Esophagus (tissue), 2 donors: Measurements from ENCODE around the gene BBC3. TPM values are rescaled to one million over a fixed set of nuclear protein-coding genes. Genes with fewer than 3 reads are reported as not detected.
"Not testable (repeated sequence)": the region's sequence is repeated elsewhere in the genome, so short reads cannot be mapped to it uniquely, and the experiment has no call there.

ENCODE experiments used
- H3K27ac ChIP-seq, 2 donors: one replicate each; pipeline ENCODE4 v1.5.1; 2013; ENCODE audit warnings: low read depth in 2 of 2, mild to moderate bottlenecking in 2 of 2, inconsistent platforms in 1 of 2, low read length in 1 of 2, moderate library complexity in 1 of 2
- H3K27me3 ChIP-seq, 2 donors: one replicate each; pipeline ENCODE4 v1.6.1; 2013; ENCODE audit warnings: low read length in 2 of 2, control low read depth in 1 of 2, mild to moderate bottlenecking in 1 of 2; ENCODE audit not compliant: insufficient read depth in 2 of 2, control insufficient read depth in 1 of 2
- H3K36me3 ChIP-seq, 2 donors: one replicate each; pipeline ENCODE4 v1.6.1; 2013; ENCODE audit warnings: low read length in 1 of 2; ENCODE audit not compliant: control insufficient read depth in 2 of 2, insufficient read depth in 2 of 2
- H3K4me1 ChIP-seq, 2 donors: one replicate each; pipeline ENCODE4 v1.6.1; 2013; ENCODE audit warnings: low read length in 1 of 2; ENCODE audit not compliant: control insufficient read depth in 2 of 2, insufficient read depth in 2 of 2
- H3K4me3 ChIP-seq, 2 donors: one replicate each; pipeline ENCODE4 v1.5.1; 2013; ENCODE audit warnings: low read length in 2 of 2, mild to moderate bottlenecking in 2 of 2, low read depth in 1 of 2, moderate library complexity in 1 of 2
- H3K9me3 ChIP-seq, 2 donors: one replicate each; pipeline ENCODE4 v1.6.1; 2013; ENCODE audit warnings: mild to moderate bottlenecking in 2 of 2, low read depth in 1 of 2, low read length in 1 of 2, moderate library complexity in 1 of 2; ENCODE audit not compliant: control insufficient read depth in 2 of 2, insufficient read depth in 1 of 2
- WGBS, 2 donors: extraction: QIAGEN DNeasy Blood & Tissue Kit; methylation state at CpG; one replicate each; pipeline ENCODE4 v1.1.7; 2013; 5-methylcytosine and 5-hydroxymethylcytosine counted together
- polyA plus RNA-seq, 2 donors: library from polyadenylated mRNA; stranded (reverse); fragments of 200-250 nt; gene quantifications; one replicate each; pipeline ENCODE4 v1.2.3, GENCODE V29; 2013
- donor health status: healthy with polysubstance abuse.
- donor health status: Bipolar disorder and iron deficiency.

BBC3 gene
- polyA plus RNA-seq, 2 donors: 1.4 to 1.8 TPM

- Histone ChIP-seq H3K27ac (peak overlapping the region; percentile 96 to 100), H3K4me1 (peaks cover 4 to 7% of the 10 kb centered on the region in 2 donors), H3K27me3 (no peaks in the 10 kb centered on the region), H3K4me3 (peak overlapping the region; percentile 59 to 65), H3K36me3 (peaks cover 2 to 19% of the 10 kb centered on the region in 2 donors), H3K9me3 (no peaks in the 10 kb centered on the region)
- WGBS, 2 donors: 26 to 33% methylated on average over 35 to 42 of the region's 42 CpGs
Measured at GRCh38 chr19:47272448-47273312, 41.7 kb upstream of the BBC3 start.

- no peak overlapping the region for H3K4me3 ChIP-seq
- H3K9me3 ChIP-seq: no peaks in the 10 kb centered on the region
- H3K27ac ChIP-seq: no peak overlapping the region
- peaks cover 4 to 7% of the 10 kb centered on the region in 2 donors for H3K4me1 ChIP-seq
- no peaks in the 10 kb centered on the region for H3K27me3 ChIP-seq
- H3K36me3 ChIP-seq: peaks cover 7 to 25% of the 10 kb centered on the region in 2 donors
- WGBS, 2 donors: 65 to 73% methylated on average over 6 of the region's 6 CpGs
Measured at GRCh38 chr19:47271949-47272348, 41.0 kb upstream of the BBC3 start.

- no peak overlapping the region for H3K27ac ChIP-seq
- peaks cover 4 to 5% of the 10 kb centered on the region in 2 donors for H3K4me1 ChIP-seq
- no peak overlapping the region for H3K4me3 ChIP-seq
- no peaks in the 10 kb centered on the region for H3K27me3 ChIP-seq
- H3K36me3 ChIP-seq: peaks cover 10 to 33% of the 10 kb centered on the region in 2 donors
- WGBS, 2 donors: 88 to 90% methylated on average over 9 to 10 of the region's 10 CpGs
- no peaks in the 10 kb centered on the region for H3K9me3 ChIP-seq
Measured at GRCh38 chr19:47270408-47270807, 39.4 kb upstream of the BBC3 start.

GRCh38 chr19:47269596-47269995 is 38.6 kb upstream of the BBC3 start:
- Histone ChIP-seq H3K4me1 (peaks cover 0 to 4% of the 10 kb centered on the region in 2 donors), H3K9me3 (no peaks in the 10 kb centered on the region), H3K36me3 (peaks cover 10 to 39% of the 10 kb centered on the region in 2 donors), H3K27me3 (no peaks in the 10 kb centered on the region), H3K4me3 (no peak overlapping the region), H3K27ac (peak overlapping the region in 1 of 2 donors; percentile 3)
- 75 to 82% methylated on average over 7 of the region's 7 CpGs for WGBS, 2 donors

GRCh38 chr19:47268028-47268427 is 37.0 kb upstream of the BBC3 start:
- Histone ChIP-seq H3K27ac (no peak overlapping the region), H3K36me3 (peaks cover 10 to 48% of the 10 kb centered on the region in 2 donors), H3K27me3 (no peaks in the 10 kb centered on the region), H3K4me1 (peaks cover 0 to 4% of the 10 kb centered on the region in 2 donors), H3K4me3 (no peak overlapping the region), H3K9me3 (no peaks in the 10 kb centered on the region)
- WGBS, 2 donors: 78 to 91% methylated on average over 6 of the region's 6 CpGs

GRCh38 chr19:47267350-47267759 is 36.4 kb upstream of the BBC3 start:
- H3K4me1 ChIP-seq: peaks cover 0 to 4% of the 10 kb centered on the region in 2 donors
- H3K36me3 ChIP-seq: peaks cover 10 to 49% of the 10 kb centered on the region in 2 donors
- WGBS, 2 donors: 77 to 80% methylated on average over 14 of the region's 14 CpGs
- no peaks in the 10 kb centered on the region for H3K27me3 ChIP-seq
- H3K27ac ChIP-seq: no peak overlapping the region
- H3K4me3 ChIP-seq: no peak overlapping the region
- H3K9me3 ChIP-seq: no peaks in the 10 kb centered on the region

GRCh38 chr19:47266401-47266941 is 35.5 kb upstream of the BBC3 start:
- no peaks in the 10 kb centered on the region for H3K27me3 ChIP-seq
- H3K36me3 ChIP-seq: peaks cover 10 to 45% of the 10 kb centered on the region in 2 donors
- H3K4me3 ChIP-seq: no peak overlapping the region
- H3K9me3 ChIP-seq: no peaks in the 10 kb centered on the region
- WGBS, 2 donors: 93 to 95% methylated on average over 20 to 21 of the region's 21 CpGs
- no peak overlapping the region for H3K27ac ChIP-seq
- peaks cover 0 to 4% of the 10 kb centered on the region in 2 donors for H3K4me1 ChIP-seq

GRCh38 chr19:47264629-47265028 is 33.6 kb upstream of the BBC3 start:
- WGBS, 2 donors: 93 to 94% methylated on average over 30 of the region's 30 CpGs
- Histone ChIP-seq H3K27ac (no peak overlapping the region), H3K36me3 (peaks cover 16 to 48% of the 10 kb centered on the region in 2 donors), H3K4me3 (no peak overlapping the region), H3K4me1 (peaks cover 0 to 3% of the 10 kb centered on the region in 2 donors), H3K9me3 (no peaks in the 10 kb centered on the region), H3K27me3 (no peaks in the 10 kb centered on the region)

- not testable (repeated sequence) for H3K27me3 ChIP-seq, H3K9me3 ChIP-seq, H3K27ac ChIP-seq, H3K4me3 ChIP-seq
- Histone ChIP-seq H3K4me1 (peaks cover 0 to 14% of the 10 kb centered on the region in 2 donors), H3K36me3 (peaks cover 15 to 54% of the 10 kb centered on the region in 2 donors)
- WGBS, 2 donors: 81 to 88% methylated on average over 14 of the region's 14 CpGs
Measured at GRCh38 chr19:47261946-47262793, 31.2 kb upstream of the BBC3 start.
